ENCODE data around the gene NTNG1. TPM values are rescaled to one million over a fixed set of nuclear protein-coding genes. Genes with fewer than 3 reads are reported as not detected.

Gene NTNG1
- total RNA-seq, 2 experiments from 2014 or later, result not detected

DNA sequence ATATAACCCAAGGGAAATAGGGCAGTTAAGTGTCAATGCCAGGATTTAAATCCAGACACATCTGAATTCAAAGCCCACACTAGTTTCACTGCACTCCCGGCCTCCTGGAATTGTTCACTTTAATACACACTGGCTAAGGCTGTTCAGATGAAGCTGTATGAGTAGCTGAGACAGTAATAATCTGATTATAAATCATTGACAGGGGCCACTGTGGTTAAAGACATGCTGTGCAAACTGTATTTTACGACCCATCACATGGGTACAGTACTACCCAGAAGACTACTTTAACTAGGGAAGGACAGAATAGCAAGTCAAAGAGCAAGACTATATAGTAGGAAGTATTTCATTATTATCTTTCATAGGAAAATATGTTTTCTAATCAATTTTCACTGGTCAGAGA is 16.1 kb upstream of the NTNG1 start:
- no peak overlapping the region for H3K27ac Mint-ChIP-seq

DNA sequence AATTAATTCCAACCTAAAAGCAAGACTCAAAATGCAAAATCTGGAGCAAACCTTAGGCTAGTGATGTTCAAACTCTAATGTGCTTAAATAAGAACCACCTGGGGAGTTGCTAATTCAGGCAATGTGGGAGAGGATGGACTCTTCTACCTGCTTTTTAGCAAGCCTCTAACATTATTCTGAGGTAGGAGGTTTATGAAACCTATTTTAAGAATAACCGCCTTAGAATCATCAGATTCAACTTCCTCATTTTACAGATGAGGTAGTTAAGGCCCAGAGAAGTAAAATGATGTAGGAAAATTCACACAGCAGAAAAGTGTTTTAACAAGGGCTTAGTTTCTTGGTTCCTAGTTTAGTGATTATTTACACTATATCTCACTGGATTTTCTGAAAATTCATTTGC is 8.6 kb upstream of the NTNG1 start:
- Histone ChIP-seq H3K27me3 (ENCODE audit: control insufficient read depth in 1 of 2, insufficient read depth in 2 of 2, low read length in 2 of 2) (peaks cover 3 to 23% of the 10 kb centered on the region in 2 experiments), H3K36me3 (ENCODE audit: insufficient read depth, low read length) (no peaks in the 10 kb centered on the region), H3K9me3 (ENCODE audit: control insufficient read depth in 1 of 2, insufficient read depth in 1 of 2, low read length in 2 of 2) (no peaks in the 10 kb centered on the region), H3K4me3 (ENCODE audit: low read length) (no peak overlapping the region), H3K27ac (ENCODE audit: low read depth in 1 of 2, low read length in 2 of 2) (no peak overlapping the region), H3K4me1 (ENCODE audit: insufficient read depth, low read length) (no peaks in the 10 kb centered on the region)
- Mint-ChIP-seq H3K36me3 (ENCODE audit: low read depth) (no peaks in the 10 kb centered on the region), H3K27me3 (peaks cover 34% of the 10 kb centered on the region), H3K4me1 (ENCODE audit: low read depth) (no peaks in the 10 kb centered on the region), H3K4me3 (no peak overlapping the region), H3K9me3 (no peaks in the 10 kb centered on the region), H3K27ac (no peak overlapping the region)
- CTCF ChIA-PET, result interaction anchor here (0.6 kb wide), 1 partner anchor 42 kb away, joined by 3 read pairs; no protein-coding TSS in a partner anchor
- intact Hi-C loops (cut with DNase I, micrococcal nuclease), result no loop called here
- DNase-seq (no peak), ATAC-seq (ENCODE audit: poor library complexity) (no peak)
- POLR2A ChIA-PET, result no interaction called here
- TF ChIP-seq, protein P1, sequence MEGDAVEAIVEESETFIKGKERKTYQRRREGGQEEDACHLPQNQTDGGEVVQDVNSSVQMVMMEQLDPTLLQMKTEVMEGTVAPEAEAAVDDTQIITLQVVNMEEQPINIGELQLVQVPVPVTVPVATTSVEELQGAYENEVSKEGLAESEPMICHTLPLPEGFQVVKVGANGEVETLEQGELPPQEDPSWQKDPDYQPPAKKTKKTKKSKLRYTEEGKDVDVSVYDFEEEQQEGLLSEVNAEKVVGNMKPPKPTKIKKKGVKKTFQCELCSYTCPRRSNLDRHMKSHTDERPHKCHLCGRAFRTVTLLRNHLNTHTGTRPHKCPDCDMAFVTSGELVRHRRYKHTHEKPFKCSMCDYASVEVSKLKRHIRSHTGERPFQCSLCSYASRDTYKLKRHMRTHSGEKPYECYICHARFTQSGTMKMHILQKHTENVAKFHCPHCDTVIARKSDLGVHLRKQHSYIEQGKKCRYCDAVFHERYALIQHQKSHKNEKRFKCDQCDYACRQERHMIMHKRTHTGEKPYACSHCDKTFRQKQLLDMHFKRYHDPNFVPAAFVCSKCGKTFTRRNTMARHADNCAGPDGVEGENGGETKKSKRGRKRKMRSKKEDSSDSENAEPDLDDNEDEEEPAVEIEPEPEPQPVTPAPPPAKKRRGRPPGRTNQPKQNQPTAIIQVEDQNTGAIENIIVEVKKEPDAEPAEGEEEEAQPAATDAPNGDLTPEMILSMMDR (IDR thresholded peaks at IDR 0.05), result no peak

More for the DNA sequence above, 16.1 kb upstream of the NTNG1 start:
- no peaks in the 10 kb centered on the region for H3K9me3 Mint-ChIP-seq
- H3K36me3 Mint-ChIP-seq (ENCODE audit: low read depth), result no peaks in the 10 kb centered on the region
- intact Hi-C loops (cut with DNase I, micrococcal nuclease), result no loop called here
- TF ChIP-seq, protein P1 (IDR thresholded peaks at IDR 0.05), result no peak
- no peak overlapping the region for H3K4me3 Mint-ChIP-seq
- H3K4me1 ChIP-seq (ENCODE audit: insufficient read depth, low read length), result no peaks in the 10 kb centered on the region
- no peaks in the 10 kb centered on the region for H3K4me1 Mint-ChIP-seq (ENCODE audit: low read depth)
- no peak overlapping the region for H3K27ac ChIP-seq (ENCODE audit: low read depth in 1 of 2, low read length in 2 of 2)
- no peaks in the 10 kb centered on the region for H3K36me3 ChIP-seq (ENCODE audit: insufficient read depth, low read length)
- H3K4me3 ChIP-seq (ENCODE audit: low read length), result no peak overlapping the region
- ATAC-seq (ENCODE audit: poor library complexity) (no peak), DNase-seq (no peak)
- ChIA-PET POLR2A (no interaction called here), CTCF (no interaction called here)
- peaks cover 42% of the 10 kb centered on the region for H3K27me3 Mint-ChIP-seq
- peaks cover 0 to 4% of the 10 kb centered on the region in 2 experiments for H3K27me3 ChIP-seq (ENCODE audit: control insufficient read depth in 1 of 2, insufficient read depth in 2 of 2, low read length in 2 of 2)
- no peaks in the 10 kb centered on the region for H3K9me3 ChIP-seq (ENCODE audit: control insufficient read depth in 1 of 2, insufficient read depth in 1 of 2, low read length in 2 of 2)

DNA sequence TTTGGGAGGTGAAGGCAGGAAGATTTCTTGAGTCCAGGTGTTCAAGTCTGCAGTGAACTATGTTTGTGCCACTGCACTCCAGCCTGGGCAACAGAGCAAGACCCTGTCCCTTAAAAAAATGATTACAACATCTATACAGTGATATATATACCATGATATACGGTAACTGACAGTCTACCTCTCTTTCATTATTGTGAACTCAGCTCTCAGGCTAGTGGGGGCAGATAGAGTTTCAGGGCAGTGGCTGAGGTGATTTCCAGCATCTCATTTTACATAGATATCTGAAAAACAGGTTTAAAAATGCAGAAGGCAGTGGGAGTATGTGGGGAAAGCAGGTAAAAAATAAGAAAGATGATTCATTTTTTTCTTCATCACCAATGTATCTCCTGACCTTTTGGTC is 8.1 kb upstream of the NTNG1 start:
- intact Hi-C loops (cut with DNase I, micrococcal nuclease), result no loop called here
- DNase-seq, result no peak
- H3K27me3 Mint-ChIP-seq, result peaks cover 36% of the 10 kb centered on the region
- POLR2A ChIA-PET, result no interaction called here
- no peak overlapping the region for H3K4me3 ChIP-seq (ENCODE audit: low read length)
- H3K4me1 Mint-ChIP-seq (ENCODE audit: low read depth), result no peaks in the 10 kb centered on the region
- H3K27ac ChIP-seq (ENCODE audit: low read depth in 1 of 2, low read length in 2 of 2), result no peak overlapping the region
- no peak overlapping the region for H3K4me3 Mint-ChIP-seq
- H3K36me3 Mint-ChIP-seq (ENCODE audit: low read depth), result no peaks in the 10 kb centered on the region
- TF ChIP-seq, protein P1 (IDR thresholded peaks at IDR 0.05), result no peak
- CTCF ChIA-PET, result interaction anchor here (0.6 kb wide), 1 partner anchor 42 kb away, joined by 3 read pairs; no protein-coding TSS in a partner anchor
- H3K4me1 ChIP-seq (ENCODE audit: insufficient read depth, low read length), result no peaks in the 10 kb centered on the region
- H3K27me3 ChIP-seq (ENCODE audit: control insufficient read depth in 1 of 2, insufficient read depth in 2 of 2, low read length in 2 of 2), result peaks cover 3 to 29% of the 10 kb centered on the region in 2 experiments
- no peaks in the 10 kb centered on the region for H3K9me3 ChIP-seq (ENCODE audit: control insufficient read depth in 1 of 2, insufficient read depth in 1 of 2, low read length in 2 of 2)
- H3K36me3 ChIP-seq (ENCODE audit: insufficient read depth, low read length), result no peaks in the 10 kb centered on the region
- H3K27ac Mint-ChIP-seq, result no peak overlapping the region
- ATAC-seq (ENCODE audit: poor library complexity), result no peak
- no peaks in the 10 kb centered on the region for H3K9me3 Mint-ChIP-seq

Data from CD4-positive, alpha-beta T cell (primary cell).